ENCODE measurements around the gene PDIA3. TPM values are rescaled to one million over a fixed set of nuclear protein-coding genes. Genes with fewer than 3 reads are reported as not detected.

PDIA3 gene
- polyA plus RNA-seq, 3 donors = 101 to 305 (median 195) TPM

DNA sequence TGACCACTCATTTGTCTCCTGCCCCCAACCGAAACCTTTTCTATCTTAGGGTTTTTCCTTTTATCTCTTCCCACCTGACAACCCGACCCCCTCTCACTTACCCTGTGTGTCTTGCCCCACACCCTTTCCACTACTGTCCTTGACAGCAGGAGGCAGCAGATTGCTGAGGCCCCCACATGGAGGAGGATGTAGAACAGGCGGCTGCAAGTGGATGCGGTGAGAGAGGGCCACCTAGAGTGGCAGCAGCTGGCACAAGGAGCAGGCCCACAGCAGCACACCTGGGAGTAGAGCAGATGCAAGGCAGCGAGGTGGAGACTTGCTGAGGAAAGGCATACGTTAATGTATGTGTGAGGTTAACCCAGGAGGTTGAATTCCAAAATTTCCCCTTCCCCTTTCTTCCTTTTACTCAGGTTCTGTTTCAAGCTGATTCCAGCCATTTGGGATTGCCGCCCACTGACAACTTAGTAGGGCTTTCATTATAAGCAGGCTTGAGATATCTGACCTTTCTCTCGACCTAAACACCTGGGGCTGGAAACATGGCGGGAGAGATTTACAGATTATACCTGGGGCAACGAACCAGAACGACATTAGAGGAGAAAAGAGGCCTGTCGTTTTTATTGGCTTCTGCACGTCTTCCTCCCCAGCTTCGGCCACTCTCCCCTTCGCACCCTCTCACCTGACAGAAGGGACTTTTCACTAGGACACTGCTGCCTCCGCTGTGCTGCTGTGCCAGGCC is 53.1 kb downstream of the PDIA3 start:
- Histone ChIP-seq H4K20me1 (ENCODE audit: insufficient read depth, low read length) (peaks cover 23% of the 10 kb centered on the region), H3K4me1 (ENCODE audit: control insufficient read depth in 1 of 2, insufficient read depth in 2 of 2, low read length in 2 of 2) (peaks cover 19 to 37% of the 10 kb centered on the region in 2 donors), H3K79me2 (ENCODE audit: insufficient read depth, low read length) (peaks cover 35% of the 10 kb centered on the region), H3K9me3 (replicated peaks in 1 of 2; ENCODE audit: control insufficient read depth in 1 of 2, insufficient read depth in 1 of 2, low read length in 2 of 2) (no peaks in the 10 kb centered on the region), H3K27me3 (ENCODE audit: control insufficient read depth in 2 of 2, insufficient read depth in 2 of 2, low read length in 2 of 2) (no peaks in the 10 kb centered on the region), H3K9ac (ENCODE audit: insufficient read depth, low read length, poor library complexity, severe bottlenecking) (no peak overlapping the region), H2AFZ (ENCODE audit: insufficient read depth, low read depth, low read length, poor library complexity, severe bottlenecking) (no peak overlapping the region), H3K36me3 (replicated peaks in 1 of 2; ENCODE audit: control insufficient read depth in 1 of 2, insufficient read depth in 2 of 2, low read length in 2 of 2) (peaks cover 40 to 74% of the 10 kb centered on the region in 2 donors), H3K4me3 (replicated peaks in 1 of 3; ENCODE audit: low read depth in 2 of 3, low read length in 3 of 3) (no peak overlapping the region), H3K27ac (ENCODE audit: low read depth in 1 of 2, low read length in 2 of 2) (peak overlapping the region; percentile 82 to 90), H3K4me2 (replicated peaks; ENCODE audit: extremely low read depth, low read length, poor library complexity, severe bottlenecking) (peak overlapping the region; percentile 90)
- no peaks in the 10 kb centered on the region for H3K9me3 Mint-ChIP-seq
- intact Hi-C loops (cut with micrococcal nuclease) = no loop called here
- H3K27me3 Mint-ChIP-seq (ENCODE audit: low read depth in 3 of 3) = peaks cover 0 to 2% (median 0%) of the 10 kb centered on the region in 3 donors
- H3K4me3 Mint-ChIP-seq = no peak overlapping the region
- WGBS (ENCODE audit: insufficient coverage) = 98% methylated on average over 8 of the region's 16 CpGs
- H3K4me1 Mint-ChIP-seq = peaks cover 50% of the 10 kb centered on the region
- H3K36me3 Mint-ChIP-seq = peaks cover 51 to 67% of the 10 kb centered on the region in 2 donors
- DNase-seq = no peak
- H3K27ac Mint-ChIP-seq = peak overlapping the region; percentile 49 to 100 (median 99)
- TF ChIP-seq, protein P1, sequence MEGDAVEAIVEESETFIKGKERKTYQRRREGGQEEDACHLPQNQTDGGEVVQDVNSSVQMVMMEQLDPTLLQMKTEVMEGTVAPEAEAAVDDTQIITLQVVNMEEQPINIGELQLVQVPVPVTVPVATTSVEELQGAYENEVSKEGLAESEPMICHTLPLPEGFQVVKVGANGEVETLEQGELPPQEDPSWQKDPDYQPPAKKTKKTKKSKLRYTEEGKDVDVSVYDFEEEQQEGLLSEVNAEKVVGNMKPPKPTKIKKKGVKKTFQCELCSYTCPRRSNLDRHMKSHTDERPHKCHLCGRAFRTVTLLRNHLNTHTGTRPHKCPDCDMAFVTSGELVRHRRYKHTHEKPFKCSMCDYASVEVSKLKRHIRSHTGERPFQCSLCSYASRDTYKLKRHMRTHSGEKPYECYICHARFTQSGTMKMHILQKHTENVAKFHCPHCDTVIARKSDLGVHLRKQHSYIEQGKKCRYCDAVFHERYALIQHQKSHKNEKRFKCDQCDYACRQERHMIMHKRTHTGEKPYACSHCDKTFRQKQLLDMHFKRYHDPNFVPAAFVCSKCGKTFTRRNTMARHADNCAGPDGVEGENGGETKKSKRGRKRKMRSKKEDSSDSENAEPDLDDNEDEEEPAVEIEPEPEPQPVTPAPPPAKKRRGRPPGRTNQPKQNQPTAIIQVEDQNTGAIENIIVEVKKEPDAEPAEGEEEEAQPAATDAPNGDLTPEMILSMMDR (IDR thresholded peaks at IDR 0.05) = no peak

DNA sequence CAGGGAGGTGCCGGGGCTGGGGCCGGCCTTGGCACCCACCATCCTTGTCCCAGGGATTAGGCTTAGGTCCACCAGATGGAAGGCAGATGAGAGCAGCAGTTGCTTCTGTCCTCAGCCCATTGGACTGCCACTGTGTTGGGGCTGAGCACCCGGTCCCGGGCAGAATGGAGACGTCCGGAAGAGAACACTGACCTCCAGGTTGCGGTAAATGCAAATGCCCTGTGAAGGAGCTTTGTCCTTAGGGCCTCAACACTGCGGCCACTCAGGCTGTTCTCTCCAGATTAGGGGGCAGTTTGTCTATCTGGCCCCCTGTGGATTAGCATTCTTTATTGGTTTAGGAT is 53.7 kb downstream of the PDIA3 start, which contains the start of gene SERINC4:
SERINC4 (minus strand) TSS at position 276 of the 341 bp plus-strand sequence; CDS start at position 42, 234 bp downstream.
- Mint-ChIP-seq H3K9me3 (no peaks in the 10 kb centered on the region), H3K27me3 (ENCODE audit: low read depth in 3 of 3) (peaks cover 0 to 2% (median 0%) of the 10 kb centered on the region in 3 donors), H3K27ac (peak within 1 kb of the TSS; percentile 97 to 100 (median 99)), H3K36me3 (peaks cover 50 to 64% of the 10 kb centered on the region in 2 donors), H3K4me3 (peak within 1 kb of the TSS; percentile 100), H3K4me1 (peaks cover 44% of the 10 kb centered on the region)
- Histone ChIP-seq H3K9ac (ENCODE audit: insufficient read depth, low read length, poor library complexity, severe bottlenecking) (peak within 1 kb of the TSS; percentile 75), H3K4me1 (ENCODE audit: control insufficient read depth in 1 of 2, insufficient read depth in 2 of 2, low read length in 2 of 2) (peaks cover 16 to 33% of the 10 kb centered on the region in 2 donors), H3K36me3 (replicated peaks in 1 of 2; ENCODE audit: control insufficient read depth in 1 of 2, insufficient read depth in 2 of 2, low read length in 2 of 2) (peaks cover 38 to 74% of the 10 kb centered on the region in 2 donors), H3K27me3 (ENCODE audit: control insufficient read depth in 2 of 2, insufficient read depth in 2 of 2, low read length in 2 of 2) (no peaks in the 10 kb centered on the region), H3K9me3 (replicated peaks in 1 of 2; ENCODE audit: control insufficient read depth in 1 of 2, insufficient read depth in 1 of 2, low read length in 2 of 2) (no peaks in the 10 kb centered on the region), H3K79me2 (ENCODE audit: insufficient read depth, low read length) (peaks cover 30% of the 10 kb centered on the region), H3K4me3 (replicated peaks in 1 of 3; ENCODE audit: low read depth in 2 of 3, low read length in 3 of 3) (peak within 1 kb of the TSS; percentile 86 to 97 (median 94)), H3K4me2 (replicated peaks; ENCODE audit: extremely low read depth, low read length, poor library complexity, severe bottlenecking) (peak within 1 kb of the TSS; percentile 90), H4K20me1 (ENCODE audit: insufficient read depth, low read length) (peaks cover 18% of the 10 kb centered on the region), H2AFZ (ENCODE audit: insufficient read depth, low read depth, low read length, poor library complexity, severe bottlenecking) (peak within 1 kb of the TSS; percentile 78), H3K27ac (ENCODE audit: low read depth in 1 of 2, low read length in 2 of 2) (peak within 1 kb of the TSS; percentile 82 to 90)
- WGBS (ENCODE audit: insufficient coverage) = 97% methylated on average over 8 of the region's 8 CpGs
- TF ChIP-seq, protein P1 (IDR thresholded peaks at IDR 0.05) = no peak
- no peak for DNase-seq
- intact Hi-C loops (cut with micrococcal nuclease) = no loop called here
